Calu3 (cell line): ENCODE measurements around the gene VGLL4. TPM values are rescaled to one million over a fixed set of nuclear protein-coding genes. Genes with fewer than 3 reads are reported as not detected.

Source experiments
- BruUV-seq: library from RNA; stranded (reverse); fragments of 400-500 nt; replicated peaks from 2 replicates; lab custom pipeline; 2021; lab: Mats Ljungman, UMichigan
- CTCF ChIA-PET: fragments of 300-600 bp; sonication (Branson Sonifier 250); formaldehyde crosslinking; loops from one replicate; lab custom pipeline; 2022; ENCODE audit warnings: antibody characterized with exemption; lab: Charles Lee
- DNase-seq: peaks from one replicate; pipeline ENCODE4 v3.0.0; 2022
- H3K27ac Mint-ChIP-seq: one replicate; pipeline ENCODE4 v1.8.0; 2022; ENCODE audit warnings: mixed read lengths; ENCODE audit not compliant: unreplicated experiment
- H3K27me3 Mint-ChIP-seq: one replicate; pipeline ENCODE4 v1.8.0; 2022; ENCODE audit warnings: mixed read lengths; ENCODE audit not compliant: unreplicated experiment
- H3K36me3 Mint-ChIP-seq: one replicate; pipeline ENCODE4 v1.8.0; 2022; ENCODE audit warnings: mild to moderate bottlenecking, moderate library complexity, mixed read lengths; ENCODE audit not compliant: insufficient read depth, unreplicated experiment
- H3K4me1 Mint-ChIP-seq: one replicate; pipeline ENCODE4 v1.8.0; 2022; ENCODE audit warnings: mild to moderate bottlenecking, low read depth, mixed read lengths; ENCODE audit not compliant: unreplicated experiment
- H3K4me3 Mint-ChIP-seq: one replicate; pipeline ENCODE4 v1.8.0; 2022; ENCODE audit warnings: mild to moderate bottlenecking, low read depth, moderate library complexity, mixed read lengths; ENCODE audit not compliant: unreplicated experiment
- H3K9me3 Mint-ChIP-seq: one replicate; pipeline ENCODE4 v1.8.0; 2022; ENCODE audit warnings: low read depth, mixed read lengths; ENCODE audit not compliant: unreplicated experiment
- CTCF ChIP-seq: fragments of 200-600 bp; IDR thresholded peaks from one replicate; pipeline ENCODE4 v1.8.0; 2022; ENCODE audit warnings: antibody characterized with exemption; ENCODE audit not compliant: unreplicated experiment
- intact Hi-C: fragments of 100-400 bp; cut with micrococcal nuclease; formaldehyde crosslinking; loops from one replicate; pipeline ENCODE4 v1.10.0; 2022; ENCODE audit not compliant: unreplicated experiment
- total RNA-seq: library from RNA; stranded (reverse); gene quantifications from 2 replicates; pipeline ENCODE4 v1.2.3, GENCODE V29; 2022

Gene VGLL4
- total RNA-seq, 1 experiment from 2014 or later, result 51.3 TPM

- Mint-ChIP-seq H3K9me3 (no peaks in the 10 kb centered on the region), H3K4me1 (no peaks in the 10 kb centered on the region), H3K36me3 (no peaks in the 10 kb centered on the region), H3K27me3 (no peaks in the 10 kb centered on the region), H3K4me3 (no peak overlapping the region), H3K27ac (no peak overlapping the region)
- BruUV-seq, result no TSS peak
- intact Hi-C loops, result no loop called here
- TF ChIP-seq CTCF, result no peak
- CTCF ChIA-PET, result no interaction called here
- DNase-seq, result no peak
These were observed 35.9 kb downstream of the VGLL4 start for GRCh38 chr3:11607816-11608215.

- Mint-ChIP-seq H3K4me1 (no peaks in the 10 kb centered on the region), H3K36me3 (no peaks in the 10 kb centered on the region), H3K27me3 (no peaks in the 10 kb centered on the region), H3K4me3 (no peak overlapping the region), H3K9me3 (no peaks in the 10 kb centered on the region), H3K27ac (no peak overlapping the region)
- CTCF ChIA-PET, result no interaction called here
- intact Hi-C loops, result no loop called here
- DNase-seq, result no peak
- TF ChIP-seq CTCF, result no peak
- BruUV-seq, result no TSS peak
These were observed 36.8 kb downstream of the VGLL4 start for GRCh38 chr3:11606865-11607440.

- Mint-ChIP-seq H3K27me3 (no peaks in the 10 kb centered on the region), H3K4me3 (no peak overlapping the region), H3K36me3 (no peaks in the 10 kb centered on the region), H3K9me3 (no peaks in the 10 kb centered on the region), H3K27ac (no peak overlapping the region), H3K4me1 (no peaks in the 10 kb centered on the region)
- no peak for DNase-seq
- intact Hi-C loops, result no loop called here
- no peak for TF ChIP-seq CTCF
- CTCF ChIA-PET, result no interaction called here
- BruUV-seq, result no TSS peak
These were observed 37.5 kb downstream of the VGLL4 start for GRCh38 chr3:11606090-11606784.

- no TSS peak for BruUV-seq
- no peaks in the 10 kb centered on the region for H3K9me3 Mint-ChIP-seq
- CTCF ChIA-PET, result no interaction called here
- no peak for TF ChIP-seq CTCF
- intact Hi-C loops, result no loop called here
- no peaks in the 10 kb centered on the region for H3K27me3 Mint-ChIP-seq
- peaks cover under 1% of the 10 kb centered on the region for H3K36me3 Mint-ChIP-seq
- H3K4me1 Mint-ChIP-seq, result peaks cover 7% of the 10 kb centered on the region
- DNase-seq, result no peak
- H3K4me3 Mint-ChIP-seq, result no peak overlapping the region
- H3K27ac Mint-ChIP-seq, result no peak overlapping the region
These were observed 38.3 kb downstream of the VGLL4 start for GRCh38 chr3:11605398-11605797.
